HG02798 (cell line): ENCODE results near the gene PHRF1.
"Not testable (repeated sequence)": the region's sequence is repeated elsewhere in the genome, so short reads cannot be mapped to it uniquely, and the experiment has no call there.

Experiments
- ATAC-seq: cut with Tn5 transposase; IDR thresholded peaks from one replicate; pipeline ENCODE4 v1.9.1; 2021; ENCODE audit warnings: mild to moderate bottlenecking; ENCODE audit not compliant: unreplicated experiment, poor library complexity

The PHRF1 gene

DNA sequence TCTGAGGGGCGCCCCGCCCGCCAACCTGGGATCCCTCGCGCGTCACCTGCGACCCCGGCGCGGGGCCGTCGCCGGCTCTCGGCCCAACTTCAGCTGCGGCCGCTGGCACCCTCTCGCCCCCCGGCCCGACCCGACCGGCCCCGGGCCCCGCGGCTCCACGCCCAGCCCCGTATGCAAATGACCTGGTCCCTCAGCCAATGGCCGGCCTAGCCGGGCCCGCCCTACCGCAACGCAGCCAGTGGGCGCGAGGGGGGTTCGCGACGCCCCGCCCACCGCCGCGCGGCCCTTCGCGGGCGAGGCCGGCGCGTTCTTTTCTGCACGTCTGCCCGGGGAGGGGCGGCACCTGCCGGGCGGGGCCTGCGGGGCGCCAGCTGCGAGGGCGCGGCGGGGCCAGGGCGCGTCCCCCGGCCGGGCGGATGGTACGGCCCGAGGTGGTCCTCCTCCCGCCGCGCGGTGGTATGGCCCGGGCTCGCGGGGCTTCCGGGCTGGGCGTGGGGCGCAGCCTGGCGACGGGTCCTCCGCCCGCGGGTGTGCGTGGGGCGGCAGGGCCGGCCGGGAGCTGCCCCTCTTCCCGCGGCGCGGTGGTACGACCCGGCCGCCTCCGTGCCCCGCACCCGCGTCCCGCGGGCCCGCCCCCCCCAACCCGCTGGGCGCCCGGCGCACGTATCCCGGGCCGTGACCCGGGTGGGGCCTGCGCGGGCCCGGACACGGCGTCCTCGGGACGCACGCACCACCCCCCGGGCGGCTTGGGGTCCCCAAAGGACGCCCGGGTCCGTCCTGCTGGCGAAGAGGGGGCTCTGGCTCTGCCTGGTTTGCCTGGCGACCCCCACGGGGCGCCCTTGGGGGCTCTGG, 7.7 kb upstream of the PHRF1 start:
- ATAC-seq = peak; percentile 92

DNA sequence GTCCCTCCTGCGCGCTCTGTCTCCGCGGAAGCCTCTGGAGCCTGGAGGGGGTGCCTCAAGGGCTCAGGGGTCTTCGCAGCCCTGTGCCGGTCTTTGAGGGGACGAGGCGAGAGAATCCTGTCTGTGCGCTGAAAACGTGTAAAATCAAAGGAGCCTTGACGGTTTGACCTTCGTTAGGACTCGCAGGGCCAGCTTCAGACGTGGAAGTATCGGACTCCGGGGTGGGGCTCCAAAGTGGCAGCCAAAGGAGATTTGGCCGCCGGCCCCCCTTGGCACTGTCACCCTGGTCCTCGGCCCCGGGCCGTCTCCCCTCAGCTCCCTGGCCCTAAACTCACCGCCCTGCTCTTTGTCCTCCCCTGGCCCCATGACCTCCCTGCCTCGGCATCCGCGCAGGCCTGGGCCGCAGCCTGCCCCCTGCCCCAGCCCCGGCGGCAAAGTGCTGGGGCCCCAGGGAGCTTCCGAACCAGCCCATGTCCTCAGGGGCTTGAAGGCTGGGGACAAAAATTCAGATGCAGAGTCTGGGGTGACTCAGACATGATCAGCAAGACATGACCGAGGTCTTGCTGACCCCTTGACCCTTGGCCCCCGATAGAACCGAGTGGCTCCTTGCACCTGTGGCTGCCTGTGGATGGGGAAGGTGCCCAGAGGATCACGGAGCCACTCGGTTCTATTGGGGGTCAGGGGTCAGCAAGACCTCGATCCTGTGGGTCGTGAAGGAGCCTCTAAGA, 6.9 kb upstream of the PHRF1 start:
- no peak for ATAC-seq

DNA sequence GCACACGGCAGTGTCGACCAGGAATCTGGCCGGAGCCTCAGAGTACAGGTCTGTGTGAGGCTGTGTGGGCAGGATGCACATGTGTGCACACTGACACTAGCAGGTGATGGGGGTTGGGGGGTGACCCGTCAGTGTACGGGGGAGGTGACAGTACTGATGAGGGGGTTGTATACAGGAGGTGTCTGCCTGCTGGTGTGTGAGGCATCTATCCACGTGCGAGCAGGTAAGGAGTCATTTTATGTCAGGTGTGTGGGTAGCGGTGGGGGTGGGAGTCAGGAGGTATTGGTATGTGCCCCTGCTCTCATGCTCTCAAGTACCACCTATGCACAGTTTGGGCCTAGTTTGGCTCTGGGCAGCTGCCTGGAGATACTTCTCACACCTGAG, 4.5 kb upstream of the PHRF1 start:
- no peak for ATAC-seq

DNA sequence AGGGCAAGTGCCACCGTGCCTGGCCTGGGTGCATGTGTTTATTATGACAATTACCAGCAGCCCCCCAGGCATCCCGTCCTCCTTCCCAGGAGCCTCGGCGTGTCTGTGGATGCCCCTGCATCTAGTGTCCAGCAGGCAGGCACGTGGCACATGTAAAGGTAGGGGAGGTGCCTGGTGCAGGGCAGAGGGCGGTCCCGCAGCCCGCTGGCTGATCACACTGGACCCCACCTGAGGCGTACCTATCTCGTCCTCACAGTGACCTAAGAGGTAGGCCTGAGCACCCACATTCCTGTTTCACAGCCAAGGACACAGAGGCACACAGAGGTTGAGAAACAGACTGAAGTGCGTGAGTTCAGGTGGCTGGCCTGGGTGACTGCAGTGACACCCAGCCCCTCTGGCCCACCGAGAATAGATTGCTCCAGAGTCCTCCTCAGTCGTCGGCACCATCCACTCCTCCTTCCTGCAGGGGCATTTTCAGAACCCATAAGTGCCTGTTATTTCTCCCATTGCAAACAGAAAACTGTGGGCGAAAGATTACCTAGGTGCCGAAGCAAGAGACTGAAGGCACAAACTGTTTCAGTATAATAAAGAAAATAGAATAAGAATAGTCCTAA, 3.0 kb upstream of the PHRF1 start:
- no peak for ATAC-seq

GRCh38 chr11:574031-574570, 2.2 kb upstream of the PHRF1 start:
- not testable (repeated sequence) for ATAC-seq

GRCh38 chr11:574632-575312, 1.5 kb upstream of the PHRF1 start:
- no peak for ATAC-seq

- ATAC-seq = peak; percentile 45
These were observed 816 bp upstream of the PHRF1 start for GRCh38 chr11:575313-575995.

DNA sequence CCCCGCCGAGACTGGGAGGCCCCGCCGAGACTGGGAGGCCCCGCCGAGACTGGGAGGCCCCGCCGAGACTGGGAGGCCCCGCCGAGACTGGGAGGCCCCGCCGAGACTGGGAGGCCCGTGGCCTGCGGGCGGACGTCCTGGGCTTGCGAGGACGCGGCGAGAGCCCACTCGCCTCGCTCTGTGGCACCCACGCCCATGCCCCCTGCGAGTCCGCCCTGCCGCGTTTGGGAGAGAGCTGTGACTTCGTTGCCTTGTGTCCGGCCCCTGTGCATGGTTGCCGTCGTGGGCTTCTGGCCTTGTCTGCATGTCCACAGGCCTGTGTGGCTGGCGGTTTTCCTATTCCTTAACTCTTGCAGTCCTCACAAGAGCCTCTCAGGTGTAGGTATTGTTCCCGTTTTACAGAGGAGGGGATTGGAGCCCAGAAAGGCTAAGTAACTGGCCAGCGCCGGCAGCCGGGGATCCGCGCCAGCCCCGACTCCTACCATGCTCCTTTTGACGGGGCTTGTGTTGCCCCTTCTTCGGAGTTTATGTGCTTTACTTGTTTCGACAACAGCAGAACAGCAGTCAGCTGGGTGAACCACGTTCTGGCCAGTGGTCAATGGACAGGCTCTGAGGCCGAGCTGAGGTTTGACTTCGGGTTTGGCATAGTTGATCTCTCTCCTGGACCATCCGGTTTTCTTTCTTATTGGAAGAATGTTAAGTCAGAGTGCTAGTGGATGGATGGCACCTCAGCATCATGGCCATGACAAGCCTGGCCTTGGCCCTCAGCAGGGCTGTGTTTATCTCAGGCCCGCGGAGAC, 741 bp downstream of the PHRF1 start:
- no peak for ATAC-seq

DNA sequence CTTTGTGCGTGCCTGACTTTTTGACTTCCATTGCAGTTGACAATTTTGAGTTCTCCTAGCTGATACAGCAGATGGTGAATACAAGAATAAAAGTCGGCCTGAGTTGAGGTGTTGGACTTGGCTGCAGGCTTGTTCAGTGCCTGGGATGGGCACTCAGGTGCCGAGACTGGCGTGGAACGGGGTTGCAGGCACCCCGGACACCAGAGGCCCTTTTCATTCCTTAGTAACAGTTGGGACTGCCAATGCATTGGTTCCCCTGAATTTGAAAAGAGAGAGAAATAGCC, 1.3 kb downstream of the PHRF1 start:
- no peak for ATAC-seq

- ATAC-seq = no peak
These were observed 2.2 kb downstream of the PHRF1 start for GRCh38 chr11:578276-579035.

- ATAC-seq = no peak
These were observed 3.7 kb downstream of the PHRF1 start for GRCh38 chr11:579830-580601.

DNA sequence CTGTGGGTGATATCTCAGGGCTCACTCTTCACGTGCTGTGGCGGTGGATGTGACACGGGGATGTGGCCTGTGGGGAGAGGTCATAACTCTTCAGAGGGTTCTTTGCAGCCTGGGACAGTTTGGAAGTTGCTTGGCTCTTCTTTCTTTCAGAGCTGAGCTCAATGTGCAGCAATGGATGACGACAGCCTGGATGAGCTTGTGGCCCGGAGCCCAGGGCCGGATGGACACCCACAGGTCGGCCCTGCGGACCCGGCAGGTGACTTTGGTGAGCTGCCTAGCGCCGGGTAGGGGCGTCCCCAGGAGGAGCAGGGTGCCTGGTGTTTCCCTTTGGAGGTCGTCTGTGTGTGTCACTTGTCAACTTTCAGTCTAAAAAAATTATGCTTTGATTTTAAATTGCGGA, 5.1 kb downstream of the PHRF1 start:
- ATAC-seq = no peak

- ATAC-seq = no peak
These were observed 5.5 kb downstream of the PHRF1 start for GRCh38 chr11:581752-582151.

- no peak for ATAC-seq
These were observed 8.0 kb downstream of the PHRF1 start for GRCh38 chr11:584287-584686.

DNA sequence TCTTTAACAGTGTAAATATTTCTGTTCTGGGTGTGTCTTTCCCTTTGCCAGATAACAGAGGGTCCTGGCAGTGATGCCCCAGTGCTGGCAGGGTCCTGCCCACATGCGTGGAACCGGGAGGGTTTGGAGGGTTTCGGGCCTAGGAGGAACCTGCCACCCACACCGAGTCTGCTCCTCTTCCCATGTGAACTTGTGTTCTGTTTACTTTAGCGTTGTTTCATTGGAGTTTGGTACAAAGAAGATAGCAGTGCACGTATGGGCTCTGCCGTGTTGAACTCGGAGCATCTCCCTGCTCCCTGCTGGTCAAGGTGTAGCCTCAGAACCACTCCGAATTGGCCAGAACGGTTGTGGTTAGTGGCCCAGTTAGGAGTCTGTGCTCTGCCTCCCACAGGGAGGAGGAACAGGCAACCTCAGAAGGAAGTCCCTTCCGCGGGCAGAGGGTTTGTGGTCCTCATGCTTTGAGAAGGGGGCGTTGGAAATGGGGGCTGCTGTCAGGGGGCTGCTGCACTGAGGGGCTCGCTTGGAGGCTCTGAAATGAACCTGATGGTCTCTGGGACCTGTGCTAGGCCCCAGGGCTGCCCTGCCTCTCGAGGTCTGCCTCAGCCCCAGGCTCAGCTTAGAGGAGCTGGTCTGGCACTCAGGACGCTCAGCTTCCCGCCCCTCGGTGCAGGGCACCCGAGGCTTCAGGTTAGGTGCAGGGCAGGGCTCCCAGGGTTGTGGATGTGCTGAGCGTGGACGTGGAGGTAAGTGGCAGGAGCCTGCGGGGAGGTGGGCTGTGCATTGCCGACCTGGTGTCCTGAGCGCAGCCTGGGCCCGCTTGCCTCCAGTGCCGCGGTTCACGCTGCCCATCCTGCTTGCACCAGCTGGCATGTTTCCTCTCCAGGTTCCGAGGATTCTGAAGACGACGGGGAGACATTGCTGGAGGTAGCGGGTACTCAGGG, 10.4 kb downstream of the PHRF1 start:
- no peak for ATAC-seq

DNA sequence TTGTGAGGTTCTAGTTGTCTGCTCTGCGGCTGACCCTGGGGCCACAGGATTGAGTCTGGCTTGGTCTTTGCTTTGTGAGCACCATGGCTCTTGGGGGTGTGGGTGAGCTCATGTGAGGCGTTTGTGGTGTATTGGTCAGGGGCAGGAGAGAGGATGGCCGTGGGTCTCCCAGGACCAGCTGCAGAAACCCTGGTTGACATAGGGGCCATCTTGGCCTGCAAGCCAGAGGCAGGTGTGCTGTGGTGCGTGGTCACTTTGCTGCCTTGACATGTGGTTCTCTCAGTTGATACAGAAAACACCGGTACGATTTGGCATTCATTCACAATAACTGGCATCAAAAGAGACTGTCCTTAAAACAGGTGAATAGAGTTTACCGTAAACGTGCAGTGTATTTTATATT, 11.3 kb downstream of the PHRF1 start:
- no peak for ATAC-seq

DNA sequence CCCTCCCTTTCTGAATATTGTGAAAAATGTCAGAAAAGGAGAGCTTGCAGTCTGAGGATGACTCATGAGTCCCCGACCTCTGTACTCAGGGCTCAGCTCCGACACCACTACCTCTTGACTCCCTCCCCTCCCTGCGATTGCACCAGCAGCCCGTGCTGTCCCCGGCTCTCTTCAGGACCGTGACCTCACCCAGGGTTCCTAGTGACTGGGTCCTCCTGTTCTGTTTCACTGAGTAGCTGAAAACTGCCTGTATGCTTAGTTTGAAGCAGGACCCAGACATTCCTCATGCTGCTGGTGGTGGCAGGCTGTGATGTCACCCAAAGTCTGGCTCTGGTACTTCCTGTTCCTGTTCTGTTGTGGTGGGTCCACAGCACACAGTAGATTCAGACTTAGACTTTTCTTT, 11.7 kb downstream of the PHRF1 start:
- ATAC-seq = no peak
